ENCODE data around the gene RPL29.
A peak's percentile ranks its signal among the peaks of the same experiment; 100 is the strongest.
"Not testable (repeated sequence)": the region's sequence is repeated elsewhere in the genome, so short reads cannot be mapped to it uniquely, and the experiment has no call there.

RPL29 gene

GRCh38 chr3:52004906-52005395, 9.3 kb upstream of the RPL29 start:
- H3K27me3 ChIP-seq (ENCODE audit: control insufficient read depth, insufficient read depth, low read length): no peaks in the 10 kb centered on the region
- peaks cover 26% of the 10 kb centered on the region for H3K4me1 ChIP-seq (ENCODE audit: control insufficient read depth, insufficient read depth, low read length)
- no peaks in the 10 kb centered on the region for H3K9me3 ChIP-seq (ENCODE audit: control insufficient read depth, insufficient read depth, low read length)
- H3K4me3 ChIP-seq (ENCODE audit: low read depth, low read length): no peak overlapping the region
- no peak overlapping the region for H3K9ac ChIP-seq (ENCODE audit: low read depth, low read length)
- no peaks in the 10 kb centered on the region for H3K36me3 ChIP-seq (ENCODE audit: control insufficient read depth, insufficient read depth, low read length)
- peak overlapping the region; percentile 87 for H3K27ac ChIP-seq (ENCODE audit: low read depth, low read length)

- Histone ChIP-seq H3K4me1 (ENCODE audit: control insufficient read depth, insufficient read depth, low read length) (peaks cover 26% of the 10 kb centered on the region), H3K27ac (ENCODE audit: low read depth, low read length) (no peak overlapping the region), H3K9ac (ENCODE audit: low read depth, low read length) (no peak overlapping the region), H3K36me3 (ENCODE audit: control insufficient read depth, insufficient read depth, low read length) (no peaks in the 10 kb centered on the region), H3K27me3 (ENCODE audit: control insufficient read depth, insufficient read depth, low read length) (no peaks in the 10 kb centered on the region), H3K9me3 (ENCODE audit: control insufficient read depth, insufficient read depth, low read length) (no peaks in the 10 kb centered on the region), H3K4me3 (ENCODE audit: low read depth, low read length) (no peak overlapping the region)
These were observed 8.6 kb upstream of the RPL29 start for GRCh38 chr3:52004163-52004787.

- H3K9ac ChIP-seq (ENCODE audit: low read depth, low read length): no peak overlapping the region
- no peaks in the 10 kb centered on the region for H3K36me3 ChIP-seq (ENCODE audit: control insufficient read depth, insufficient read depth, low read length)
- H3K27ac ChIP-seq (ENCODE audit: low read depth, low read length): no peak overlapping the region
- no peaks in the 10 kb centered on the region for H3K27me3 ChIP-seq (ENCODE audit: control insufficient read depth, insufficient read depth, low read length)
- H3K9me3 ChIP-seq (ENCODE audit: control insufficient read depth, insufficient read depth, low read length): no peaks in the 10 kb centered on the region
- H3K4me1 ChIP-seq (ENCODE audit: control insufficient read depth, insufficient read depth, low read length): peaks cover 30% of the 10 kb centered on the region
- no peak overlapping the region for H3K4me3 ChIP-seq (ENCODE audit: low read depth, low read length)
These were observed 7.1 kb upstream of the RPL29 start for GRCh38 chr3:52002748-52003147.

- Histone ChIP-seq H3K4me1 (ENCODE audit: control insufficient read depth, insufficient read depth, low read length) (peaks cover 30% of the 10 kb centered on the region), H3K27ac (ENCODE audit: low read depth, low read length) (no peak overlapping the region), H3K9ac (ENCODE audit: low read depth, low read length) (no peak overlapping the region), H3K9me3 (ENCODE audit: control insufficient read depth, insufficient read depth, low read length) (no peaks in the 10 kb centered on the region), H3K36me3 (ENCODE audit: control insufficient read depth, insufficient read depth, low read length) (no peaks in the 10 kb centered on the region), H3K4me3 (ENCODE audit: low read depth, low read length) (no peak overlapping the region), H3K27me3 (ENCODE audit: control insufficient read depth, insufficient read depth, low read length) (no peaks in the 10 kb centered on the region)
These were observed 5.8 kb upstream of the RPL29 start for GRCh38 chr3:52001443-52001974.

GRCh38 chr3:51999846-52000245, 4.2 kb upstream of the RPL29 start:
- Histone ChIP-seq H3K9me3 (ENCODE audit: control insufficient read depth, insufficient read depth, low read length) (no peaks in the 10 kb centered on the region), H3K27me3 (ENCODE audit: control insufficient read depth, insufficient read depth, low read length) (no peaks in the 10 kb centered on the region), H3K4me1 (ENCODE audit: control insufficient read depth, insufficient read depth, low read length) (peaks cover 15% of the 10 kb centered on the region), H3K27ac (ENCODE audit: low read depth, low read length) (no peak overlapping the region), H3K4me3 (ENCODE audit: low read depth, low read length) (no peak overlapping the region), H3K36me3 (ENCODE audit: control insufficient read depth, insufficient read depth, low read length) (peaks cover 3% of the 10 kb centered on the region), H3K9ac (ENCODE audit: low read depth, low read length) (no peak overlapping the region)

- Histone ChIP-seq H3K36me3 (ENCODE audit: control insufficient read depth, insufficient read depth, low read length) (peaks cover 14% of the 10 kb centered on the region), H3K9ac (ENCODE audit: low read depth, low read length) (no peak overlapping the region), H3K27ac (ENCODE audit: low read depth, low read length) (no peak overlapping the region)
These were observed 3.1 kb upstream of the RPL29 start for GRCh38 chr3:51998774-51999173.

GRCh38 chr3:51997935-51998596, 2.4 kb upstream of the RPL29 start:
- Histone ChIP-seq H3K4me3 (ENCODE audit: low read depth, low read length) (no peak overlapping the region), H3K27ac (ENCODE audit: low read depth, low read length) (no peak overlapping the region), H3K27me3 (ENCODE audit: control insufficient read depth, insufficient read depth, low read length) (no peaks in the 10 kb centered on the region), H3K9ac (ENCODE audit: low read depth, low read length) (no peak overlapping the region), H3K9me3 (ENCODE audit: control insufficient read depth, insufficient read depth, low read length) (no peaks in the 10 kb centered on the region), H3K4me1 (ENCODE audit: control insufficient read depth, insufficient read depth, low read length) (peaks cover 23% of the 10 kb centered on the region), H3K36me3 (ENCODE audit: control insufficient read depth, insufficient read depth, low read length) (peaks cover 20% of the 10 kb centered on the region)

More at GRCh38 chr3:51998774-51999173, 3.1 kb upstream of the RPL29 start:
- Histone ChIP-seq H3K4me3 (ENCODE audit: low read depth, low read length) (no peak overlapping the region), H3K4me1 (ENCODE audit: control insufficient read depth, insufficient read depth, low read length) (peaks cover 23% of the 10 kb centered on the region), H3K9me3 (ENCODE audit: control insufficient read depth, insufficient read depth, low read length) (no peaks in the 10 kb centered on the region), H3K27me3 (ENCODE audit: control insufficient read depth, insufficient read depth, low read length) (no peaks in the 10 kb centered on the region)

GRCh38 chr3:51997172-51997571, 1.5 kb upstream of the RPL29 start:
- Histone ChIP-seq H3K27ac (ENCODE audit: low read depth, low read length) (no peak overlapping the region), H3K4me3 (ENCODE audit: low read depth, low read length) (no peak overlapping the region), H3K27me3 (ENCODE audit: control insufficient read depth, insufficient read depth, low read length) (no peaks in the 10 kb centered on the region), H3K9me3 (ENCODE audit: control insufficient read depth, insufficient read depth, low read length) (no peaks in the 10 kb centered on the region), H3K9ac (ENCODE audit: low read depth, low read length) (no peak overlapping the region), H3K4me1 (ENCODE audit: control insufficient read depth, insufficient read depth, low read length) (peaks cover 17% of the 10 kb centered on the region), H3K36me3 (ENCODE audit: control insufficient read depth, insufficient read depth, low read length) (peaks cover 29% of the 10 kb centered on the region)

GRCh38 chr3:51994530-51994929, 1.2 kb downstream of the RPL29 start:
- Histone ChIP-seq H3K4me1 (ENCODE audit: control insufficient read depth, insufficient read depth, low read length) (peaks cover 17% of the 10 kb centered on the region), H3K4me3 (ENCODE audit: low read depth, low read length) (peak overlapping the region; percentile 93), H3K36me3 (ENCODE audit: control insufficient read depth, insufficient read depth, low read length) (peaks cover 35% of the 10 kb centered on the region), H3K9ac (ENCODE audit: low read depth, low read length) (peak overlapping the region; percentile 98; the same call in 1 of the 2 replicates), H3K9me3 (ENCODE audit: control insufficient read depth, insufficient read depth, low read length) (no peaks in the 10 kb centered on the region), H3K27ac (ENCODE audit: low read depth, low read length) (peak overlapping the region; percentile 93), H3K27me3 (ENCODE audit: control insufficient read depth, insufficient read depth, low read length) (no peaks in the 10 kb centered on the region)

GRCh38 chr3:51993657-51994056, 2.0 kb downstream of the RPL29 start:
- not testable (repeated sequence) for H3K4me3 ChIP-seq (ENCODE audit: low read depth, low read length); H3K9ac ChIP-seq (ENCODE audit: low read depth, low read length); H3K27me3 ChIP-seq (ENCODE audit: control insufficient read depth, insufficient read depth, low read length); H3K9me3 ChIP-seq (ENCODE audit: control insufficient read depth, insufficient read depth, low read length)
- peak overlapping the region; percentile 93 for H3K27ac ChIP-seq (ENCODE audit: low read depth, low read length)
- H3K4me1 ChIP-seq (ENCODE audit: control insufficient read depth, insufficient read depth, low read length): peaks cover 17% of the 10 kb centered on the region
- H3K36me3 ChIP-seq (ENCODE audit: control insufficient read depth, insufficient read depth, low read length): peaks cover 38% of the 10 kb centered on the region

GRCh38 chr3:51992017-51992682, 3.5 kb downstream of the RPL29 start:
- H3K4me1 ChIP-seq (ENCODE audit: control insufficient read depth, insufficient read depth, low read length): peaks cover 11% of the 10 kb centered on the region
- H3K9me3 ChIP-seq (ENCODE audit: control insufficient read depth, insufficient read depth, low read length): no peaks in the 10 kb centered on the region
- H3K4me3 ChIP-seq (ENCODE audit: low read depth, low read length): no peak overlapping the region
- no peaks in the 10 kb centered on the region for H3K27me3 ChIP-seq (ENCODE audit: control insufficient read depth, insufficient read depth, low read length)
- peak overlapping the region; percentile 48 for H3K27ac ChIP-seq (ENCODE audit: low read depth, low read length)
- H3K9ac ChIP-seq (ENCODE audit: low read depth, low read length): no peak overlapping the region
- H3K36me3 ChIP-seq (ENCODE audit: control insufficient read depth, insufficient read depth, low read length): peaks cover 38% of the 10 kb centered on the region
